ENCODE data around the gene EXOSC3.

The EXOSC3 gene

DNA sequence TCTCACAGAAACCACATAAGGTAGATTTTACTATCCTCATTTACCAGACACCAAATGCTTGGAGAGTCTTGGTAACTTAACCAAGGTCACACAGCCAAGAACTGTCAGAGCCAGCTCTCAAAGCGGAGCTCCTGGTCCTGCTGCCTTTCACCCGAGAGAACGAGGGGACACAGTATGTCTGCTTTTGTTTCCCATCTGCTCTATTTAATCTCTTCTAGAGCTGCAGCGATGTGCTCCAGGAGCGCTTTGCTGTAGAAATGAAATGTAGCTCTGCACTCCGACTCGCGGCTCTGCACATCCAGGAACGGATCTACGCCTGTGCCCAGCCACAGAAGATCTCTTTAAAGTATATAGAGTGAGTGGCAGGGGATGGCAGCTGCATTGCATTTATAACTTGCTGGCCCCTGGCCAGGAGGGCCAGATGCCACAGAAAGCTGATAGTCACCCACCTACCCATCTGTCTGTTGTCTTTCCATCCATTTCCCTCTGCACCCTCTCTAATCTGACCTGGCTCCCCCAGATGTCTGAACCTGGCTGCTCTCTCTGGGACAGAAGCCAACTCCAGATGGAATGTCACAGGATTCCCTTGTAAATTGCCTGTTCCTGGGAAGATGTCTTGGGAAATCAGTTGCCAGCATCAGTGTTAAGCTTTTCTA is 52.6 kb downstream of the EXOSC3 start:
- no peak for DNase-seq (ENCODE audit: low spot score)

DNA sequence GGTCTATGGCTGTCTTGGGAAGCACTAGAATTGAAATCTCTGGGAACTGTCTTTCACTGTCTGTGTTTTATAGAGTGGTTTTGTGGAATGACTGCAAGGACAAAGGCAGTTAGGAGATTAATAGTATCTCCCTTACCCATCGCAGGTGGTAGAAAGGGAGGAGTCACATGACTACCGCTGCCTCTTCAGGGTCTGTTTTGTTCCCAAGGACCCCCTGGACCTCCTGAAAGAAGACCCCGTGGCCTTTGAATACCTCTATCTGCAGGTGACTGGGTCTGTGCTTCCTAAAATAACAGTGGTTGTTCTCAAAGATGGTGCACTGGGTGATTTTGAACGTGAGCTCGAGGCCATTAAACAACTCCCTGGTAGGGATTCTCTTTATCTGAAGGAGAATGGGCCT is 54.0 kb downstream of the EXOSC3 start:
- DNase-seq (ENCODE audit: low spot score): no peak

DNA sequence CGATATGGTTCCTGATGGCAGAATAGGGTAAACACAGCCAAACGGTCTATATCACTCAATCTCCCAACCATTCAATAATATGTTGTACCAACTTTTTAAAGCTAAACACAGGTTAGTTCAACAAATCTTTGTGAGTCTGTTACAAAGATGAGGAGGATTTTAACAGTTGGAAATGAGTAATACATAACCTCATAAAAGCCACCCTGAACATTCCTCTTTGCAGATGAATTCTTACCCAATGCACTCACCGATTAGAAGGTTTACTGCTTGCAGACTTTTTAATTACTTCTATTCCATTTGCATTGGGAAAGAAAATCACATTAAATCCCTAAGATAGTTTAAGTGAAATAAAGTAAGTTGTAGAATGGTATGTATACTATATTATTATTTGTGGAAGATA is 54.6 kb downstream of the EXOSC3 start:
- DNase-seq (ENCODE audit: low spot score): peak; percentile 24

Data from GM03348 (cell line).